Parathyroid adenoma (tissue), 2 donors: ENCODE data around the gene PACC1.

Experiments
- H2AFZ ChIP-seq: fragments of 300-600 bp; sonication (generic); one replicate; pipeline ENCODE4 v1.7.0; 2017; ENCODE audit warnings: antibody characterized with exemption, mild to moderate bottlenecking
- H3K27ac ChIP-seq: fragments of 300-600 bp; sonication (generic); one replicate; pipeline ENCODE4 v1.7.0; 2017
- H3K27me3 ChIP-seq: fragments of 300-600 bp; sonication (generic); one replicate; pipeline ENCODE4 v1.7.0; 2017; ENCODE audit warnings: low read length; ENCODE audit not compliant: control insufficient read depth, insufficient read depth
- H3K36me3 ChIP-seq: fragments of 300-600 bp; sonication (generic); one replicate; pipeline ENCODE4 v1.7.0; 2017; ENCODE audit warnings: low read length; ENCODE audit not compliant: control insufficient read depth, insufficient read depth
- H3K4me1 ChIP-seq: fragments of 300-600 bp; sonication (generic); one replicate; pipeline ENCODE4 v1.7.0; 2017; ENCODE audit warnings: control low read depth
- H3K4me2 ChIP-seq: fragments of 300-600 bp; sonication (generic); one replicate; pipeline ENCODE4 v1.7.0; 2017; ENCODE audit warnings: low read length
- H3K4me3 ChIP-seq: fragments of 300-600 bp; sonication (generic); one replicate; pipeline ENCODE4 v1.7.0; 2017; ENCODE audit warnings: low read depth, low read length
- H3K79me2 ChIP-seq: fragments of 300-600 bp; sonication (generic); one replicate; pipeline ENCODE4 v1.7.0; 2017; ENCODE audit warnings: control low read depth
- H3K9ac ChIP-seq: fragments of 300-600 bp; sonication (generic); one replicate; pipeline ENCODE4 v1.7.0; 2017; ENCODE audit warnings: mild to moderate bottlenecking
- H3K9me3 ChIP-seq: fragments of 300-600 bp; sonication (generic); one replicate; pipeline ENCODE4 v1.7.0; 2017; ENCODE audit warnings: low read length; ENCODE audit not compliant: control insufficient read depth
- CTCF ChIP-seq: fragments of 300-600 bp; sonication (generic); IDR thresholded peaks from one replicate; pipeline ENCODE4 v1.7.0; 2017; ENCODE audit warnings: antibody characterized with exemption, mild to moderate bottlenecking
- donor health status: primary hyperparathyroidism.

Gene PACC1

GRCh38 chr1:212454741-212455140, 40.1 kb upstream of the PACC1 start:
- Histone ChIP-seq H3K4me1 (no peaks in the 10 kb centered on the region), H2AFZ (no peak overlapping the region), H3K27me3 (no peaks in the 10 kb centered on the region), H3K9ac (no peak overlapping the region), H3K9me3 (no peaks in the 10 kb centered on the region), H3K4me3 (no peak overlapping the region), H3K27ac (no peak overlapping the region), H3K36me3 (no peaks in the 10 kb centered on the region), H3K79me2 (no peaks in the 10 kb centered on the region), H3K4me2 (no peak overlapping the region)
- no peak for TF ChIP-seq CTCF

- no peaks in the 10 kb centered on the region for H3K4me1 ChIP-seq
- no peaks in the 10 kb centered on the region for H3K79me2 ChIP-seq
- H3K27ac ChIP-seq: no peak overlapping the region
- H3K4me2 ChIP-seq: no peak overlapping the region
- no peak for TF ChIP-seq CTCF
- no peak overlapping the region for H3K4me3 ChIP-seq
- no peak overlapping the region for H2AFZ ChIP-seq
- H3K36me3 ChIP-seq: no peaks in the 10 kb centered on the region
- no peaks in the 10 kb centered on the region for H3K27me3 ChIP-seq
- H3K9me3 ChIP-seq: no peaks in the 10 kb centered on the region
- H3K9ac ChIP-seq: no peak overlapping the region
Measured at GRCh38 chr1:212453156-212453857, 38.6 kb upstream of the PACC1 start.

GRCh38 chr1:212452323-212453155, 37.9 kb upstream of the PACC1 start:
- H2AFZ ChIP-seq: no peak overlapping the region
- no peaks in the 10 kb centered on the region for H3K27me3 ChIP-seq
- no peak overlapping the region for H3K4me3 ChIP-seq
- H3K36me3 ChIP-seq: no peaks in the 10 kb centered on the region
- H3K4me2 ChIP-seq: no peak overlapping the region
- no peaks in the 10 kb centered on the region for H3K9me3 ChIP-seq
- H3K4me1 ChIP-seq: no peaks in the 10 kb centered on the region
- H3K79me2 ChIP-seq: no peaks in the 10 kb centered on the region
- no peak overlapping the region for H3K27ac ChIP-seq
- no peak overlapping the region for H3K9ac ChIP-seq
- TF ChIP-seq CTCF: no peak

GRCh38 chr1:212451416-212452322, 37.0 kb upstream of the PACC1 start:
- no peak overlapping the region for H3K27ac ChIP-seq
- no peak overlapping the region for H3K4me3 ChIP-seq
- H3K4me1 ChIP-seq: no peaks in the 10 kb centered on the region

More at GRCh38 chr1:212451416-212452322, 37.0 kb upstream of the PACC1 start:
- Histone ChIP-seq H2AFZ (no peak overlapping the region), H3K9me3 (no peaks in the 10 kb centered on the region), H3K9ac (no peak overlapping the region), H3K4me2 (no peak overlapping the region), H3K27me3 (no peaks in the 10 kb centered on the region), H3K79me2 (no peaks in the 10 kb centered on the region), H3K36me3 (no peaks in the 10 kb centered on the region)
- no peak for TF ChIP-seq CTCF
